HG03432 (cell line): Measurements from ENCODE around the gene MAPKBP1.
"Not testable (repeated sequence)": the region's sequence is repeated elsewhere in the genome, so short reads cannot be mapped to it uniquely, and the experiment has no call there.

Experiments
- ATAC-seq: cut with Tn5 transposase; IDR thresholded peaks from one replicate; pipeline ENCODE4 v1.9.1; 2021; ENCODE audit warnings: mild to moderate bottlenecking, moderate library complexity; ENCODE audit not compliant: unreplicated experiment

The MAPKBP1 gene

DNA sequence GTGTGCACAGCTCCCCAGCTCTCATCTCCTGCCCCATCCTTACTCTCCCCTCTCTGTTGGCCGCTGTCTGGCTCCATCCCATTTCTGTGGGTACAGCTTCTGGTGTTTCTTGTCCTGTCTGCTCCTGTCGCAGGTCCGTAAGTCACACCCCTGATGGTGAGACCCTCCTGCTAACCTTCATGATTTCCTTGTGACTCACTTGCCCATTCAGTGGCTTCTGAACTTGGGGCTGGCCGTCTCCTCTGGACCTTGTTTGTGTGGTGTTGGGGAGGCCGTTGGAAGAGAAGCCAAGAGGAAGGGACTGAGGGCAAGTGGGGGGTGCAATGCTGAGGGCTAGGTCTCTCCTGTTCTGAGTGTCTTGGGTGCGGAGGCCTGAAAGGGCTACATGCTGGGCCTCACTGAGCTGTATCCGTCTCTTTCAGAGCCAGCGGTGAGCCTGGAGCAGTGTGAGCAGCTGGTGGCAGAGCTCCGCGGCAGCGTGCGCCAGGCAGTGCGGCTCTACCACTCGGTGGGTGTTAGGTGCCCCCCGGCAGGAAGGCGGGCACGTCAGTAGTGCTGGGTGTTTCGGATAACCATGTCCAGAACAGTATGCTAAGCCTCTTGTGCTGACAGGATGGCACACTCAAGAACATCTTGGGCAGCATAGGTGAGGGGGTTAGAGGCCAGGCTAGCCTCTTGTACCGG, 49.9 kb downstream of the MAPKBP1 start:
- no peak for ATAC-seq

GRCh38 chr15:41825145-41825544, 50.9 kb downstream of the MAPKBP1 start:
- ATAC-seq = no peak

GRCh38 chr15:41825572-41826535, 51.6 kb downstream of the MAPKBP1 start:
- ATAC-seq = no peak

GRCh38 chr15:41827290-41827879, 53.1 kb downstream of the MAPKBP1 start:
- ATAC-seq = peak; percentile 12

DNA sequence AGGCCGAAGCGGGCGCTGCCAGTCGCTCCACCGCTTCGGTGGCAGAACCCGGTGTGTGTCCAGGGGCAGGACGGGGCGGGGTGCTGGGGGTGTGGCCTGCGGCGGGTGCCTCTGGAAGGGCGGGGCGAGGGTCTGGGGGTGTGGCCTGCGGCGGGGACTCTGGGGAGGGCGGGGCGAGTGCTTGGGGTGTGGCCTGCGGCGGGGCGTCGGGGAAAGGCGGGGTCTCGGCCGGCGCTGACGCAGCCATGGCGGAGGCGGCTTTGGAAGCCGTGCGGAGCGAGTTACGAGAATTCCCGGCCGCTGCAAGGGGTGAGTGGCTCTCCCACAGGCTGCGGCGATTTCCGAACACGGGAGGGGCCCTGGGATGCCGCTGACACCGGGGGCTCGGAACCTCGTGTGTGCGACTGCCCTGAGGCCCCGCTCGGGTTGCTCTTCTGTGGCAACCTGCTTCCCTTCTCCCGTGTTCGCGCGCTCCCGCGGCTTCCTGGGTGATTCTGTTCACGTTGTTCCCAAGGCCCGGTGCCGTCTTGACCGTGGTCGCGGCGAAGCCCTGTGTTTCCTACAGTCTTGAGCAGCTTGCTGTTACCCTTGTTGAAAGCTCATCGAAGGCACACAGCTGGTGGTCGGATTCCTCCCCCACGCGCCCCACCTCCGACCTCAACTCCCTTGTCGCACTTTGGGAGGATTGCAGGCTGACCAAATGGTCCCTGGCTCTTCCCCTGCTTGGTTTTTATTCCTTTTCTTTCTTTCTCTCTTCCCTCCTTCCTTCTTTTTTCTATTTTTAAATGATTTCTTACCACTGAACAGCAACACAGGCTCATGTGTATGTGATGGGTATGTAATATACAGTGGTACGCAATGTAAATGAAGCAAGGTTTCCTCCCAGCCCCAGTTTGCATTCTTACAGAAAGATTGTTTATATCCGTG, 53.9 kb downstream of the MAPKBP1 start, which contains the start of gene JMJD7:
TSS of gene JMJD7 (plus strand) at position 213 of the 927 bp plus-strand sequence. CDS start at position 246, 33 bp downstream.
- ATAC-seq = peak; percentile 75

DNA sequence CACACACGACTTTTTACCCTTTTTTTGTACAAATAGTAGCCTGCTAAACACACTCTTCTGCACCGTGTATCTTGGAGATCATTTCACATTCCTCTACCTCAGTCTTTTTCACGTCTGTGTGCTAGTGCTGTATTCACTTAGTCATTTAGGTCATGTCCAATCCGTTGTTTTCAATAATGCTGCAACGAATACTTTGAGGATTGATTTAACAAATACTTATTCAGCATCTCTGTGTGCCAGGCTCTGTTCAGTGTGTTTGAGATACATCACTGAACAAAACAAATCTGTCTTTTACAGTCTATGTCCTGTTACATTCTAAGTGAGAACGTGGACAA, 54.5 kb downstream of the MAPKBP1 start:
- ATAC-seq = no peak

GRCh38 chr15:41829959-41830646, 55.8 kb downstream of the MAPKBP1 start:
- no peak for ATAC-seq

DNA sequence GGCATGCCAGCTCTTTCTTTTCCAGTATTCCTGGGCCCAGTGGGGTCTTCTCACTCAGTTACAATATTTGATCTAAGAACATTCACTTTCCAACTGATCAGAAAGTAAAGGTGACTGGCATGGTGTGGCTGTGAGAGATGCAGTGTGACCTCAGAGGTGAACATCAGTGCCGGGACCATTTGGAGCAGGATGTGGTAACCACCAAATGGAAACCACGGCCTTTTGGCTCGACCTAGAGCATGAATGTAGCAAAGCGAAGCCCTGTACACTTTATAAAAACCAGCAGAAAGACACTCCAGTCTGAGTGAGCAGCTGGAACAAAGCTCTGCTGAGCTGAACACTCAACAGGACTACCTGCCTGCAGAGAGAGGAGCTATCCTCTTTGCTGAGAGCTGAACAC, 57.0 kb downstream of the MAPKBP1 start:
- not testable (repeated sequence) for ATAC-seq

DNA sequence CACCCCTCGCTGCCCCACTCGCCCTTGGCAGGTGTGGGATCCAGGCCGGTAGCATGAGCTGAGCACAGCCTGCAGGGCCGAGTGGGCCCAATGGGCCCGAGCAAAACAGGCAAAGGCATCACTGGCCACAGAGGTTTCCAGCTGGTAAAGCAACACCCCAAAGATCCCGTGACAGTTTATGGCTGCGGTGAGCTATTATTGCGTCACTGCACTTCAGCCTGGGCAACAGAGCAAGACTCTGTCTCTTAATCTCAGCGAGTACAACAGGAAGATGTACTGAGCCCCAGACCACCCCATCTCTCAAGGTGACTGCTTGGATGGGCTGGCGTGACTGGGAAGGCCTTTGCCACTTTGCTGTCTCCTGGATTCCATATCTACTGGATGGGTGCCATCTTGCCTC, 57.9 kb downstream of the MAPKBP1 start:
- ATAC-seq = no peak

DNA sequence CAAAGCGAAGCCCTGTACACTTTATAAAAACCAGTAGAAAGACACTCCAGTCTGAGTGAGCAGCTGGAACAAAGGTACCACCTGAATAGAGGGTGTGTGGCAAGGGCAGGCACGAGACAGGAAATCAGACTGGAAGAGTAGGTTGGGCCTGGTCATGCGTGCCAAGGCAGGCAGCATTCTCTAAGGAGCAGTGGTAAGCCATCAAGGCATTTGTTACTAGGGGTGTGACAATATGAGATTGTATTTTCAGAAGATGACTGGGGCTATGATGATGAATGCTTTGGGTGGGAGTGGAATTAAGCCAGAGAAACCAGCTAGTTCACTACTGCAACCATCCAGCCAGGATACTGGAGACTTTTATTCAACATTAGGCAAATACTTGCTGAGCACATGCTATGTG, 58.6 kb downstream of the MAPKBP1 start:
- ATAC-seq = no peak

DNA sequence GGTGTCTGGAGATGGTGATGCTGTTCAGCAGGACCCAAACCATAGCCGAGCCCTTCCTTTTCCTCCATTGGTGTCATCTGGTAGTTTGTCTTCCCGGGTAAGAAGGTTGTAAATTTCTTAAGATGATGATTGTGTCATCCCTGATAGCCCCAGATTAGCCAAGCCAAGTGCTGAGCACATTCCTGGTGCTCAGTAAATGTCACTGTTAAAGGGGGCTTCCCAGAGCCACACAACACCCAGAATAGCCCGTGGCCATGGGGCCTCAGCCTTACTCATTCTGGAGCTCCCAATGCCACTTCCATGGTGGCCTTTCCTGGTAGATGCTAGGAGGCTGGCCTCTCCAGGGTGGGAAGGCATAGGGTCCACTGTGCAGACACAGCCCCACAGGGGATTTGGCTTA, 59.8 kb downstream of the MAPKBP1 start:
- no peak for ATAC-seq

DNA sequence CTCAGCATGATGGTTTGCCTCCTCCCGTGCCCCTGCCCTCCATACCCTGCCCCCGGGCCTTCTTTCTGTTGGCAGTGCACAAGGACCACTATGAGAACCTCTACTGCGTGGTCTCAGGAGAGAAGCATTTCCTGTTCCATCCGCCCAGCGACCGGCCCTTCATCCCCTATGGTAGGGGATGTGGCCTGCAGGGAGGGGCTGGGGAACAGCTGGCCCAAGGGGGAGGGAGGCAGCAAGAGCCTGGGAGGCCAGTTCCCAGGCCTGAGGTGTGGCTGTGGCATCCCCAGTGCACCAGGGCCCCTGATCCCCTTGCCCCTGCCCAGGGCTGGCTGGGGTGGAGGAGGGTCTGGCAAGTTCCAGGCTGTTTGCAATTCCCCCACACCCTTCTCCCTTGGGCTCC, 61.8 kb downstream of the MAPKBP1 start:
- no peak for ATAC-seq

DNA sequence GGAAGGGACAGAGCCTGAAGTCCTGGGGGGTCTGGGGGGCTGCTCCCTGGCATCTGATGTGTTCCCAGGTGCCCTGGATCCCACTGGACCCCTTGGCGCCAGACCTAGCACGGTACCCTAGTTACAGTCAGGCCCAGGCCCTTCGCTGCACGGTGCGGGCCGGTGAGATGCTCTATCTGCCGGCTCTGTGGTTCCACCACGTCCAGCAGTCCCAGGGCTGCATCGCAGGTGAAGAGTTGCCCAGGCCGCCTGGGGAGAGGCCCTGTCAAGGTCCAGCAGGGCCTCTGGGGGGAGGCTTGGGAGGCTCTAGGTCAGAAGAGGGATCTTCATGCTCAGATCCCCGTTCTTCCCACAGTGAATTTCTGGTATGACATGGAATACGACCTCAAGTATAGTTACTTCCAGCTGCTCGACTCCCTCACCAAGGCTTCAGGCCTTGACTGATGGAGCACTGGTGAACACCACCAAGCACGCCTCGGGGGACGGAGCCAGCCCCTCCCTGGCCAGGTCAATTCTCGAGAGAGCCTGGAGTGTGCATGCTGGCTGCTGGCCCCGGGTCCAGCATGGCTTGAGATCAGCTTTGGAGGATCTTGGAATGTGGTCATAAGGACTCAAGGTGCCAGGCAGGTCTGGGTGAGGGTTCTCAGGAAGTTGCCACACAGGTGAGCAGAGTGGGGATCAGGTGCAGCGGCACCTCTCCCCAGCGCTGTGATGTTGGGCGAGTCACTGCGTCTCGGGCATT, 62.6 kb downstream of the MAPKBP1 start:
- ATAC-seq = no peak

- ATAC-seq = no peak
These were observed 64.2 kb downstream of the MAPKBP1 start, which contains the start of gene PLA2G4B for GRCh38 chr15:41838400-41838897. Gene PLA2G4B (plus strand): TSS chr15:41838847. CDS start chr15:41838914, 67 bp downstream.

- no peak for ATAC-seq
These were observed 65.7 kb downstream of the MAPKBP1 start for GRCh38 chr15:41839781-41840491.

DNA sequence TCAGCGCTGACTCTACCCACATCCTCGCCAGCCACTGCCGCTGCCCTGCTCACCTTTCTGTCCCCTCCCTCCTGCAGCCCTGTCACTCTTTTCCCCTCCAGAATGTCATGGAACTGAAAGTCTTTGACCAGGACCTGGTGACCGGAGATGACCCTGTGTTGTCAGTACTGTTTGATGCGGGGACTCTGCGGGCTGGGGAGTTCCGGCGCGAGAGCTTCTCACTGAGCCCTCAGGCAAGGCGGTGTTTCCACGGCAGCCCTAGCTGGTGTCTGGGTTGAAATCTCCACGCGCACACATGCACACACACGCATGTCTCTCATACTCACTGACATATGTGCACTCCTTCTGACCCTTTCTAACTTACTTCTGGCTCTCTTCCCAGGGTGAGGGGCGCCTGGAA, 66.4 kb downstream of the MAPKBP1 start:
- no peak for ATAC-seq

DNA sequence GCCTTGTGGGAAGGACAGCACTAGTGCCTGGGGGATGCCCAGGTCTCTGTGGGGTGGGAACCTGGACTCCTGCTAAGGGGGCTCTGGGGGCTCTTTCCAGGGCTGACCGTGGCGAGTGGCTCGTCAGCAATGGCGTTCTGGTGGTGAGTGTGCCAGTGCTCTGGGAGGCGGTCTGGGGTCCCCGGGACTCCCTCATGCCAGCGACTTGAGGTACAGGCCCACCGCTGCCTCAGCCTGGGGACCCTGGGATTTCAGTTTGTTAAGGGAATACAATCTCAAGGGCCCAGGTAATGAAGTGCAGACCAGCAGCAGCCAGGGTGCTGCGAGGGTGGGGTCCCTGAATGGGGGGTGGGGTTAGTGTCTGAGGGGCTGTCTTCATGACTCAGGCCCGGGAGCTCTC, 66.8 kb downstream of the MAPKBP1 start:
- no peak for ATAC-seq

GRCh38 chr15:41842229-41842628, 67.9 kb downstream of the MAPKBP1 start:
- ATAC-seq = no peak
